ENCODE measurements around the gene DAPK3. TPM values are rescaled to one million over a fixed set of nuclear protein-coding genes. Genes with fewer than 3 reads are reported as not detected.

The DAPK3 gene
- 100 to 1,000 TPM; 167 to 241 TPM for total RNA-seq

DNA sequence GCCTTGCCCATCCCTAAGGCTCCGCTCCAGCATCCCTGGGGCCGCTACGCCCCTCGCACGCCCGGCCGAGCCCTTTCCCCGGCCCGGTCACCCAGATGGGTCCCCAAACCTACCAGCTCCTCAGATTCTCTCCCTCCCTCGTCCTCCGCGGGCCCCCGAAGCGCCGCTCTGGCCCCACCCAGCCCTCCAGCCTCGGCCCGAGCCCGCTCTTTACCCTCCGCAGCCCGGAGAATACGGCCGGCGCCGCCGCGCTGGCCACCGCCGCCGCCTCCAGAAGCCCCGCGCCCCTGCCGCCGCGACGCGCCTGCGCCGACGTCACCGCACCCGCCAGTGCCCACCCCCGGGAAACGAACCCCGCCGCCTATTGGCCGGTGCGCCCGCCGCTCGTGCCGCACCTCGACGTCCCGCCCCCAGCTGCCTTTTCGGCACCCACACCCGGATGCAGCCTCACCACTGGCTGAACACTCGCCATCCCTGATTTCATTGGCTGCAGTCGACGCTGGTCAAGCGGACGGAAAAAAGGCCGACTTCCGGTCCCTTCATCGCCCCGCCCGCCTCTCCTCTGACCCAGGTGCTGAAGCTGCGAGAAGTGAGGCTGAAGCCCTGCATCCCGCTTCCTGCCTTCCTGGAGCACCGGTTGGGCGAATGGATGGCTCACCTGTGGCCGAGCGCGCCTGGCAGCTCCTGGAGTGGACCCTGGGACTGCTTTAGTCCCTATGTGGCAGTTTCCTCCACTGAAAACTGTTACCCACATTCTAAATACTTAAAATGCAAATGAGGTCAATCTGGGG, at the start of gene DAPK3:
TSS of gene DAPK3 (minus strand) at position 292 of the 791 bp plus-strand sequence. CDS start 1,364 bp downstream, outside the sequence.
- Histone ChIP-seq H3K4me1 (ENCODE audit: control insufficient read depth in 1 of 2, low read depth in 2 of 2) (peaks cover 33 to 37% of the 10 kb centered on the region in 2 donors), H3K27me3 (replicated peaks; ENCODE audit: insufficient read depth) (no peaks in the 10 kb centered on the region), H3K4me3 (peak within 1 kb of the TSS; percentile 88), H3K36me3 (peaks cover 31% of the 10 kb centered on the region), H3K9me3 (no peaks in the 10 kb centered on the region), H3K27ac (peak within 1 kb of the TSS; percentile 96 to 99)
- ATAC-seq (ENCODE audit: insufficient number of reproducible peaks, low FRiP score, low read depth) (peak; percentile 39), DNase-seq (ENCODE audit: low spot score) (peak; percentile 89)
- TF ChIP-seq, protein P1, sequence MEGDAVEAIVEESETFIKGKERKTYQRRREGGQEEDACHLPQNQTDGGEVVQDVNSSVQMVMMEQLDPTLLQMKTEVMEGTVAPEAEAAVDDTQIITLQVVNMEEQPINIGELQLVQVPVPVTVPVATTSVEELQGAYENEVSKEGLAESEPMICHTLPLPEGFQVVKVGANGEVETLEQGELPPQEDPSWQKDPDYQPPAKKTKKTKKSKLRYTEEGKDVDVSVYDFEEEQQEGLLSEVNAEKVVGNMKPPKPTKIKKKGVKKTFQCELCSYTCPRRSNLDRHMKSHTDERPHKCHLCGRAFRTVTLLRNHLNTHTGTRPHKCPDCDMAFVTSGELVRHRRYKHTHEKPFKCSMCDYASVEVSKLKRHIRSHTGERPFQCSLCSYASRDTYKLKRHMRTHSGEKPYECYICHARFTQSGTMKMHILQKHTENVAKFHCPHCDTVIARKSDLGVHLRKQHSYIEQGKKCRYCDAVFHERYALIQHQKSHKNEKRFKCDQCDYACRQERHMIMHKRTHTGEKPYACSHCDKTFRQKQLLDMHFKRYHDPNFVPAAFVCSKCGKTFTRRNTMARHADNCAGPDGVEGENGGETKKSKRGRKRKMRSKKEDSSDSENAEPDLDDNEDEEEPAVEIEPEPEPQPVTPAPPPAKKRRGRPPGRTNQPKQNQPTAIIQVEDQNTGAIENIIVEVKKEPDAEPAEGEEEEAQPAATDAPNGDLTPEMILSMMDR (IDR thresholded peaks at IDR 0.05), result no peak

DNA sequence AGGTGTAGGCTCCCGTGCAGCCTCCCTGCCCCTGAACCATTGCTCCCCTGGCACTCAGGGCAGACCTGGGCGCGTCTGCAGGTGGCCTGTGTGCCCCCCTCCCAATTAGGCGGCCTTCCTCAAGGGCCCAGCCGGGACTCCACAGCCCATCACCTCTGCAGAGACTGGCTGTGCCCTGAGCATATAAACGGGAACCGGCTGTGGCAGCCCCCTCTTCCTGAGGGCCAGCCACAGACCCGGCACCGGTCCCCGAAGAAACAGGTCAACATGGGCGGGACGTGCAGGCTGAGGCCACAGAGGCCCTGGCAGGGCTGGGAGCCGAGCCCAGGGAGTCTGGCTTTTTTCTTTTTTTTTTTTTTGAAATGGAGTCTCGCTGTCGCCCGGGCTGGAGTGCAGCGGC, 48.7 kb upstream of the DAPK3 start:
- TF ChIP-seq, protein P1 (IDR thresholded peaks at IDR 0.05), result no peak
- no peak for DNase-seq (ENCODE audit: low spot score)
- Histone ChIP-seq H3K4me1 (ENCODE audit: control insufficient read depth in 1 of 2, low read depth in 2 of 2) (peaks cover 7 to 32% of the 10 kb centered on the region in 2 donors), H3K27me3 (replicated peaks; ENCODE audit: insufficient read depth) (no peaks in the 10 kb centered on the region), H3K27ac (no peak overlapping the region), H3K9me3 (no peaks in the 10 kb centered on the region), H3K36me3 (peaks cover 6% of the 10 kb centered on the region), H3K4me3 (no peak overlapping the region)
- no peak for ATAC-seq (ENCODE audit: insufficient number of reproducible peaks, low FRiP score, low read depth)

DNA sequence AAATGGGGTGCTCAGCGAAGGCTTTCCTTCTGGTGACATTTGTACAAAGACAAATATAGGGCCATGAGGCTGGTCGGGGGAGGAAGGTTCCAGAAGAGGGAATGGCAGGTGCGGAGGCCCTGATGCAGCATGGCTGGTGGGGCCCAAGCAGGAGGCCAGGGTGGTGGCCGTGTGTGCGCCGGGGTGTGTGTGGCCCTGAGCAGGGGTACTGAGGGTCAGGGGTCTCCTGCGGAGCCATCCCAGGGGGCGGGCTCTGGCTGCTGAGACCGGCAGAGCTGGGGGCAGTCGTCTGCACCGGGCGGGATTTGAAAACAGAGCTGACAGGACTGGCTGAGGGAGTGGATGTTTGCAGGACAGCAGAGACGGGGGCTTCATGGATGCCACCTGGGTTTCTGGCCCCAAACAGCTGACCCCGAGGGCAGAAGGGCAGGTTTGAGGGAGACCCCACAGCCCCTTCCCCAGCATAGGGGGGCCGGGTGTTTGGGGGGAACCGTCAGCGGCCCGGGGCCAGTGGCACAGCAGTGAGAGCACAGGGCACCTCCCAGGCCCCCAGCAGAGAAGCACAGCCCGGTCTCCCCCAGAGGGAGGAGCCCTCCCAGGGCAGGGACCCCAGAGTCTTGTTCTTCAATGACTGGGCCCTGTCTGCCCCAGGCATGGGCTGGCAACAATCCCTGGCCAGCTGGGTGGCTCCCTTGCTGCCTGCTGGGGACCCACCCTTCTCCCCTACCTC, 48.0 kb upstream of the DAPK3 start:
- peaks cover 7 to 38% of the 10 kb centered on the region in 2 donors for H3K4me1 ChIP-seq (ENCODE audit: control insufficient read depth in 1 of 2, low read depth in 2 of 2)
- H3K27me3 ChIP-seq (replicated peaks; ENCODE audit: insufficient read depth), result no peaks in the 10 kb centered on the region
- H3K9me3 ChIP-seq, result no peaks in the 10 kb centered on the region
- peaks cover 6% of the 10 kb centered on the region for H3K36me3 ChIP-seq
- TF ChIP-seq, protein P1 (IDR thresholded peaks at IDR 0.05), result no peak
- ATAC-seq (ENCODE audit: insufficient number of reproducible peaks, low FRiP score, low read depth) (no peak), DNase-seq (ENCODE audit: low spot score) (no peak)
- no peak overlapping the region for H3K27ac ChIP-seq
- H3K4me3 ChIP-seq, result no peak overlapping the region

DNA sequence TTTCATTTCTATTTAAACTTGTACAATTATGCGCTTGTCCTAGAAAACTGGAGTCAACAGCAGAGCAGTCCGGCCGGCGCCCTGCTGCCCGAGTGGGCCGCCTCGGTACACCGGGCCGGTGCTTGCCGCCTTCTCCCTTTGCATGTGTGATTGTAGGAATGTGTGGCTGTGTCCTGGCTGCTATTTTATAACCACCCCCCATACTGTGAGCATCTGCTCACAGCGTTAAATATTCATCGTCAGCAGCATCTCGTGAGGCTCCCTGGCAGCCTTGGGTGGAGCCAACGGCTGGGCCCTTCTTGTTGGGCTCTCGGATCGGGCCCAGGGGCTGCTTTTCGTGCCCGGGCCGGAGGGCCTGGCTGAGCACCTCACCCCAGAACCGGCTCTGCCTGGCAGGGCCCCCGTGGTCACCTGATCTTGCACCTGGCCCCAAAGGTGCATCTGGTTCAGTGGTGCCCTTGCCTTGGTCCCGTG, 47.3 kb upstream of the DAPK3 start:
- H3K36me3 ChIP-seq, result peaks cover 8% of the 10 kb centered on the region
- peaks cover 7 to 40% of the 10 kb centered on the region in 2 donors for H3K4me1 ChIP-seq (ENCODE audit: control insufficient read depth in 1 of 2, low read depth in 2 of 2)
- no peak overlapping the region for H3K27ac ChIP-seq
- TF ChIP-seq, protein P1 (IDR thresholded peaks at IDR 0.05), result no peak
- no peaks in the 10 kb centered on the region for H3K9me3 ChIP-seq
- H3K4me3 ChIP-seq, result no peak overlapping the region
- DNase-seq (ENCODE audit: low spot score) (no peak), ATAC-seq (ENCODE audit: insufficient number of reproducible peaks, low FRiP score, low read depth) (no peak)
- H3K27me3 ChIP-seq (replicated peaks; ENCODE audit: insufficient read depth), result no peaks in the 10 kb centered on the region

Measured in thoracic aorta (tissue), 2 donors.